SK-N-SH (cell line): Measurements from ENCODE around the gene IL11RA.

Experiments used
- SIN3A ChIP-seq: IDR thresholded peaks from 2 replicates; pipeline ENCODE4 v1.6.1; 2012; ENCODE audit warnings: low read depth, mild to moderate bottlenecking, low read length, moderate library complexity, borderline replicate concordance
- TF ChIP-seq, protein P1 (sequence below): fragments of 200-600 bp; sonication (generic); IDR thresholded peaks from 2 replicates; pipeline ENCODE4 v1.6.1; 2017; ENCODE audit warnings: antibody characterized with exemption, mild to moderate bottlenecking, moderate library complexity

DNA sequence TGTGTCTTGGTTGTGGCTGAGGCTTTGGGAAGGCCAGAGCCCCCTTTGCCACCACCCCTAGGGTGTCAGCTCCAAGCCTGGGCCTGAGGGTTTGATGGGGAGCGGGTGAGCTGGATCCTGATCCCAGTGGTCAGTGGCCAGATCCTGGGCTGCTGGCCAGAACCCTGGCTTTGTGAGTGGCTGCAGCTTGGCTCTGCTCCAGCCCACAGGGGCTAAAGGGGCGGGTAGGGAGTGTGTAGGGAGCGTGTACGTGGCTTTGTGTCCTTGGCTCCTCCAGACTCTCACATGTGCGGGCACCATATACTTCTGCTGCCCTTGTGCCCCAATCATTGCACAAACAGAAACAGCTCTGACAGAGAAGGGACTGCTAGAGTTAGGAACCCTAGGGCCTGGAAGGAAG lies 1.2 kb upstream of the IL11RA start:
- TF ChIP-seq, protein P1, sequence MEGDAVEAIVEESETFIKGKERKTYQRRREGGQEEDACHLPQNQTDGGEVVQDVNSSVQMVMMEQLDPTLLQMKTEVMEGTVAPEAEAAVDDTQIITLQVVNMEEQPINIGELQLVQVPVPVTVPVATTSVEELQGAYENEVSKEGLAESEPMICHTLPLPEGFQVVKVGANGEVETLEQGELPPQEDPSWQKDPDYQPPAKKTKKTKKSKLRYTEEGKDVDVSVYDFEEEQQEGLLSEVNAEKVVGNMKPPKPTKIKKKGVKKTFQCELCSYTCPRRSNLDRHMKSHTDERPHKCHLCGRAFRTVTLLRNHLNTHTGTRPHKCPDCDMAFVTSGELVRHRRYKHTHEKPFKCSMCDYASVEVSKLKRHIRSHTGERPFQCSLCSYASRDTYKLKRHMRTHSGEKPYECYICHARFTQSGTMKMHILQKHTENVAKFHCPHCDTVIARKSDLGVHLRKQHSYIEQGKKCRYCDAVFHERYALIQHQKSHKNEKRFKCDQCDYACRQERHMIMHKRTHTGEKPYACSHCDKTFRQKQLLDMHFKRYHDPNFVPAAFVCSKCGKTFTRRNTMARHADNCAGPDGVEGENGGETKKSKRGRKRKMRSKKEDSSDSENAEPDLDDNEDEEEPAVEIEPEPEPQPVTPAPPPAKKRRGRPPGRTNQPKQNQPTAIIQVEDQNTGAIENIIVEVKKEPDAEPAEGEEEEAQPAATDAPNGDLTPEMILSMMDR = no peak
- TF ChIP-seq SIN3A = no peak
